HG02852 (cell line): ENCODE results near the gene ZNF22.

Experiments used
- ATAC-seq: cut with Tn5 transposase; IDR thresholded peaks from one replicate; pipeline ENCODE4 v1.9.1; 2021; ENCODE audit warnings: mild to moderate bottlenecking, moderate library complexity; ENCODE audit not compliant: unreplicated experiment

ZNF22 gene

DNA sequence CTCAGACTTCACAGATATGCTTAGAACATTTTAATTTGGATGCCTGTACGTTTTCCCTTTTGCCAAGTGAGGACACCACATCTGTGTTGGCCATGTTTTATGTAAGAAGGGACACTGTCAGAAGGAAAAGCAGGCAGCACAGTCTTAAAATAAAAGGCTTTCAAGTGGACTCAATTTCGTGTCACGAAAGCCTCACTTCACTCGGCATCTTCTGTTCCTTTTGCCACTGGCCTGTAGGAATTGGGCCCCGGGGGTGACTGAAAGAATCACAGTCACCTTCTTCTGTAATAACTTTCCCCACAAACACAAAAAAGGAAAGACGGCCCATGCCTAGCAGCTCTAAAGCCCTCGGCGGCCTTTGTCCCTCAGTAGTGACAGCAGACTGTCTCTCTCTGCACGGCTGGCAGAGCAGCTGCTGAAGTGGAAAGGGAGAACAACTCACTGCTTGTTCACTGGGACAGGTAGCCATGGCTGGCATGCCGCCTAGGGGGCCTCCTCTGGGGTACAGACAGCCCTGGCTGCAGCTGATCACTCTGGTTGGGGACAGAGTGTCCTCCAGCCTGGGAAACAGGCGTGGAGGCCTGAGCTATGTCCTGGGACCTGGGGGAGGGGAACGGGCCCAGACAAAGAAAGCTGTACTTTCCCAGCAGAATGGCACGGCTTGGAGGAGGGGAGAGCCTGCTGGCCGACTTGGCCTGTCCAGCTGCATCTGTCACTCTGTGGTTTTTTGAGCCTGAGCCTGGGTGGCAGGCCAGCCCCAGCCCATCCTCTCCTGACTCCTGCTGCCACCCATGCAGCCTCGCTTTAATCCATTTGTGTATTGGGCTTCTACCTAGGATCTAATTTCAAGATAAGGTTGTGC, 36.7 kb upstream of the ZNF22 start:
- ATAC-seq: no peak

DNA sequence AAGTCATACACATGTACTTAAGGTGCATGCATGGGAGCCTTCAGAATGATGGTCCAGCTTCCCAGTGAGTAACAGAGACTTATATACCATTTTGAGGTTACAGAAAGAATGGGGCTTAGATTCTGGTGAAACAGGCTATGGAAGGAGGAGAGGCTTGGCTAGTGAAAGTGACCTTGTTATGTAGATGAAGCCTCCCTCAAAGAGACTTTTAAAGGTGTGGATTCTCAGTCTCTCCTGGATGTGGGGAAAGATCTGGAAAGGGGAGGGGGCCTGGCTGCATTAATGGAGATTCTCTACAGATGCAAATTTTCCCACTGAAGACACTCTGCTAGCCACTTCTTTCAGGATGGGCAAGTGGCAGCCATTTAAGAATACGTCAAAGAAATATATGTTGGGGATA, 35.6 kb upstream of the ZNF22 start:
- no peak for ATAC-seq

- ATAC-seq: peak; percentile 44
Measured at GRCh38 chr10:44965651-44966097, 35.0 kb upstream of the ZNF22 start.

- peak; percentile 28 for ATAC-seq
Measured at GRCh38 chr10:44966129-44966815, 34.5 kb upstream of the ZNF22 start.

GRCh38 chr10:44966816-44967509, 33.8 kb upstream of the ZNF22 start:
- ATAC-seq: no peak

- no peak for ATAC-seq
Measured at GRCh38 chr10:44967616-44968015, 33.1 kb upstream of the ZNF22 start.

- no peak for ATAC-seq
Measured at GRCh38 chr10:44968091-44968490, 32.6 kb upstream of the ZNF22 start.

- ATAC-seq: no peak
Measured at GRCh38 chr10:44968500-44969400, 32.0 kb upstream of the ZNF22 start.

DNA sequence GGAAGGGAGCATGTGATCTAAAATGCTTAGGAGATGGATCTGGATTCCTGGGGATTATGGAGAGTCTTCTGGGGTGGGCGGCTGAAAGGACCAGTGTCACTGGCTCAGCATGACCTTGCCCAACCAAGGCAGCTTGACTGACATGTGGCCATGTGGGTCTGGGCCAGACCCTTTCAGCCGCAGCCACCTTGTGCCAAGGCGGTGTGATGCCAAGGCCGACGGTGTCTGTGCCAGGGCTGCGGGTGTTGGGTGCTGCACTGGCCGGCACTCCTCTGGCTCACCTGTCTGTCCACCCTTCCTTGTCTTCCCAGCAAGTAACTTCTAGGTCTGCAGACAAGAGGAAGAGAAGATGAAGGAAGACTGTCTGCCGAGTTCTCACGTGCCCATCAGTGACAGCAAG, 30.9 kb upstream of the ZNF22 start:
- no peak for ATAC-seq

DNA sequence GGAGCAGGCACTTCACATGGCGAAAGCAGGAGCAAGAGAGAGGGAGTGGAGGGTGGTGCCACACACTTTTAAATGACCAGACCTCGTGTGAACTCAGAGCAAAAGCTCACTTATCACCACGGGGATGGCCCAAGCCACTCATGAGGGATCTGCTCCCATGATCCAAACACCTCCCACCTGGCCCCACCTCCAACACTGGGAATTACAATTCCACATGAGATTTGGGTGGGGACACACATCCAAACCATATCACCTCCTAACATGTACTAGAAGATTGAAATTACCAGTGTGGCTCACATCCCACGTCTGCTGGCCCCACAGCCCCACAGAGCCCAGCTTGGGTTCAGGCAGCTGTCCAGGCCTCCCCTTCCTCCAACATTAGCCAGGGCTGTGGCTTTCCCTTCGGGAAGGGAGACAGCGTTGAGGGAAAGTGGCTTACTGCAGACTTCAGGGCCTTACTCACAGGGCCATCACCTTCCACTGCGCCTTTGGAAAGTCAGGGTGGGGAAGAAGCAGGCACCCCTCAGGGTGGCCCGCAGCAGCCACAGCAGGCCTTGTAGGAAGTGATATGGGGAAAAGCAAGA, 29.8 kb upstream of the ZNF22 start:
- no peak for ATAC-seq

- no peak for ATAC-seq
Measured at GRCh38 chr10:44971434-44971833, 29.3 kb upstream of the ZNF22 start.

DNA sequence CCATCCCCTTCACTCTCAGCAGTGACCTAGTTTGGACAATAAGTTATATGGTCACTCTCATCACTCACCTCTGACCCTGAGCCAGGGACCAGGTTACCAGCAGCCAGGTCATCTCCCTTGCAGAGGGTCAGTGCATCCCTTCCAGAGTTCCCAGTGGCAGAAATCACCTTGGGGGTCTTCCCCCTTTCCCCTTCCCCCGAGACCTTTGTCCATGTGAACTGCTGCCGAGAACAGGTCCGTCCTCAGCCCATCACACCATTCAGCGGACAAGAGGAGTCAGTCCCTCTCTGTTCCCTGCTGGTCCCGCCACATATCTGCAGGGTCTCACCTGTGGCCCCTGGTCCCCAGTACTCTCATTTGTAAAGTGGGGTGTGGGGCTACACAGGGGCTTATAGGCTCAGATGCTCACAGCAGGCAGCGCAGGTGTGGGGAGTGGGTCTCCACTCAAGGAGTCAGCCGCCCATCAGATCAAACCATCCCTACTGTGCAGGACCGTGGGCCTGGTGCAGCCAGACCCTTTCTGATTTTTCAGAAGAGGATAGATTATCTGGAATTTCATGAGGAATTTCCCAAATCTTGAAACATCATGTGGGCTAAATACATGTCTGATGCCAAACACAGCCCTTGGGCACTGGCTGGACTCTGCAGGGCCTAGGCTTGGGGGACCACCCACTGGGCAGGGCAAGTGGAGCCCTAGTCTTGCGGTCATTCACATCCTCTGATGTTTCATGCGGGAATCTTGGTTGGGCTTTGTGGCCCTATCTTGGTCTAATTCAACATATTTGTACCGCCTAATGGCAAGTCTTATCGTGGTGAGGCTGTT, 28.6 kb upstream of the ZNF22 start:
- no peak for ATAC-seq

GRCh38 chr10:44972874-44973306, 27.8 kb upstream of the ZNF22 start:
- no peak for ATAC-seq

- peak; percentile 26 for ATAC-seq
Measured at GRCh38 chr10:44973323-44974081, 27.2 kb upstream of the ZNF22 start.

GRCh38 chr10:44974082-44974627, 26.6 kb upstream of the ZNF22 start:
- ATAC-seq: peak; percentile 1

DNA sequence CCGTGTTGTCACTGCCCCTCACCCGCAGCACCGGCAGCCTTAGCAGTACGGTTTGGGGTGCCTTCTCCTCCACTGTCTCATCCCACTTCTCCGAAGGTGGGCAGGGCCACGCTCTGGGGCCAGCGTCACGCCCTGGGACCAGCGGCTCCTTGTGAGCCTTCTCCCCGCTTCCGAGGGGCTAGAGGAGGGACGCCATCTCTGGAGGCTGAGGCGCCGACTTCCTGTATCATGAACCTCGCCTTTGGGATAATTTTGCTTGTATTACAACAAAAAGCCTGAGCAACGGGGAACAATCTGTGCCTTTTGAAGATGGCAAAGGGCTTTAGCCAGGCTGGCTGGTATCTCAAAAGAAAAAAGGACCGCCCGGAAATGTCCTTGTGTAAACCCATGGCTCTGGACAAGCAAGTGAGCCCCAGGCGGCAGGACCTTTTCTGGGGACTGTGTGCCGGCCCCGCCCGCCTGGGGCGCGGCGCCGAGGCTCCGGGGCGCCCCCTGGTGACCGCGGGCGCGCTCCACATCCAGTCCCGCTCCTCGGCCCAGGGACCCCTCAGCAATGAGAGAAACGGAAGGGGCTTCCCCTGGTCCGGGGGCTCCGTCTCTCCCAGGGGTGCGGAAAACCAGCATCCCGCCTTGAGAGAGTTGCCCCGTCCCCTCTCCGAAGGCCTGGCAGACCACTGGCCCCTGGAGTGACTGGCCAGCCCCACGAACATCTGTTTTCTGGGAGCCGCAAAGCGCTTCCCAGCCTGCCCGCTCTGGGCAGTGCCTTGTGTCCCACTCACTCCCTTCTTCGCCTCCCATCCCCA, 25.9 kb upstream of the ZNF22 start:
- peak; percentile 64 for ATAC-seq
